ENCODE measurements around the gene SEL1L3.

Gene SEL1L3

DNA sequence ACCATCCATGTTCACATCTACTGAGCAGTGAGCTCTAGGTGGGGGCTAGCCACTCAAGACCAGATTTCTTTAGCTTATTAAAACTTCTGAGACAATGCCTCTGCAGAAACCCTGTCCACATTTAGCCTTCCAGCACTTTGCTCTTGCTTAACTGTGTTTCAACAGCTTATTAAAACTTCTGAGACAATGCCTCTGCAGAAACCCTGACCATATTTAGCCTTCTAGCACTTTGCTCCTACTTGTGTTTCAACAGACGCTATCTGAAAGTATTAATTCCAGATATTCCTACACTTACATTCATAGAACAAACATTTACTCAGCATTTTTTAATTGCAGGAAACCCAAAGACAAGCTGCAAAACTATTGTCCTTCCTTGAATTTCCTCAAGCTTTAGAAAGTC is 91.9 kb downstream of the SEL1L3 start:
- Histone ChIP-seq H2BK120ac (ENCODE audit: low read depth, low read length) (no peak overlapping the region), H3K4me1 (ENCODE audit: control insufficient read depth, insufficient read depth, low read depth, low read length) (no peaks in the 10 kb centered on the region), H2BK5ac (ENCODE audit: low read depth, low read length, poor library complexity, severe bottlenecking) (no peak overlapping the region), H3K4me3 (ENCODE audit: insufficient read depth in 1 of 2, low read depth in 1 of 2, low read length in 2 of 2) (no peak overlapping the region), H3K27me3 (ENCODE audit: control insufficient read depth in 1 of 2, insufficient read depth in 1 of 2, low read length in 2 of 2) (peaks cover 0 to 4% of the 10 kb centered on the region in 2 experiments), H2AFZ (ENCODE audit: low read depth, low read length) (no peak overlapping the region), H2BK15ac (ENCODE audit: low read depth, poor library complexity, severe bottlenecking) (no peak overlapping the region), H3K18ac (ENCODE audit: low read depth in 1 of 2, low read length in 2 of 2) (no peak overlapping the region), H4K91ac (ENCODE audit: low read length) (no peak overlapping the region), H3K9ac (ENCODE audit: low read length) (no peak overlapping the region), H2BK12ac (ENCODE audit: low read length in 2 of 2) (no peak overlapping the region), H3K79me1 (replicated peaks; ENCODE audit: low read length, poor library complexity, severe bottlenecking) (no peaks in the 10 kb centered on the region), H3K14ac (ENCODE audit: low read length in 2 of 2) (no peak overlapping the region), H3K9me3 (ENCODE audit: control insufficient read depth, low read length) (no peaks in the 10 kb centered on the region), H3K36me3 (ENCODE audit: control insufficient read depth in 1 of 2, insufficient read depth in 2 of 2, low read depth in 1 of 2, low read length in 2 of 2) (no peaks in the 10 kb centered on the region), H3K4me2 (ENCODE audit: low read length, poor library complexity, severe bottlenecking) (no peak overlapping the region), H3K27ac (ENCODE audit: low read length, poor library complexity, severe bottlenecking) (no peak overlapping the region), H3K4ac (ENCODE audit: low read depth in 1 of 2, low read length in 2 of 2) (no peak overlapping the region), H4K8ac (ENCODE audit: low read length) (no peak overlapping the region), H3K23ac (ENCODE audit: low read length in 2 of 2) (no peak overlapping the region), H2AK5ac (ENCODE audit: low read length, severe bottlenecking) (no peak overlapping the region)
- DNase-seq: no peak
- 94% methylated on average over 1 of the region's 1 CpG for WGBS

DNA sequence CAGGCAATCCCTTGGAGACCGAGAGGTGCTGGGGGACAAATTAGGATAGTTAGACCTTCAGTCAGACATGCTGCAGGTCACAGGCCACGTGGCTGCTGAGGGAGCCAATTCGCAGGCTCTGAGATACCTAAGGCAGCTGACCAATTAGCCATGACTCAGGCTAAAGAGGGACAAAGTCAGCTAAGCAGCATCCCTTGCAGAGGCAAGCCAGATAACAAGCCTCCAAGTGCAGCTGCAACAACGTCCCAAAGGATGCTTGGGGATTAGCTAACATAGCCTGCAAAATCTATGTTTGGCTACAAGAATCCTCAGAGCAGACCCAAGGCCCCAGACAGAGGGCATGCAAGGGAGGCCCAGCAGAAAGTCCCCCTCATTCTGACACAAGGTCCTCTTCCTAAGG is 93.5 kb downstream of the SEL1L3 start:
- no peaks in the 10 kb centered on the region for H3K9me3 ChIP-seq (ENCODE audit: control insufficient read depth, low read length)
- no peak overlapping the region for H2AK5ac ChIP-seq (ENCODE audit: low read length, severe bottlenecking)
- WGBS: 57% methylated on average over 4 of the region's 4 CpGs
- no peak overlapping the region for H3K9ac ChIP-seq (ENCODE audit: low read length)
- H3K79me1 ChIP-seq (replicated peaks; ENCODE audit: low read length, poor library complexity, severe bottlenecking): no peaks in the 10 kb centered on the region
- no peak overlapping the region for H3K23ac ChIP-seq (ENCODE audit: low read length in 2 of 2)
- no peak overlapping the region for H3K14ac ChIP-seq (ENCODE audit: low read length in 2 of 2)
- H2AFZ ChIP-seq (ENCODE audit: low read depth, low read length): no peak overlapping the region
- H3K27ac ChIP-seq (ENCODE audit: low read length, poor library complexity, severe bottlenecking): no peak overlapping the region
- H3K27me3 ChIP-seq (ENCODE audit: control insufficient read depth in 1 of 2, insufficient read depth in 1 of 2, low read length in 2 of 2): peaks cover 0 to 4% of the 10 kb centered on the region in 2 experiments
- H3K4me1 ChIP-seq (ENCODE audit: control insufficient read depth, insufficient read depth, low read depth, low read length): no peaks in the 10 kb centered on the region
- no peak overlapping the region for H3K18ac ChIP-seq (ENCODE audit: low read depth in 1 of 2, low read length in 2 of 2)
- no peak overlapping the region for H3K4me2 ChIP-seq (ENCODE audit: low read length, poor library complexity, severe bottlenecking)
- no peak overlapping the region for H2BK12ac ChIP-seq (ENCODE audit: low read length in 2 of 2)
- no peak overlapping the region for H2BK5ac ChIP-seq (ENCODE audit: low read depth, low read length, poor library complexity, severe bottlenecking)
- no peak overlapping the region for H4K91ac ChIP-seq (ENCODE audit: low read length)
- H3K36me3 ChIP-seq (ENCODE audit: control insufficient read depth in 1 of 2, insufficient read depth in 2 of 2, low read depth in 1 of 2, low read length in 2 of 2): peaks cover 0 to 3% of the 10 kb centered on the region in 2 experiments
- no peak overlapping the region for H3K4ac ChIP-seq (ENCODE audit: low read depth in 1 of 2, low read length in 2 of 2)
- no peak overlapping the region for H2BK120ac ChIP-seq (ENCODE audit: low read depth, low read length)
- H3K4me3 ChIP-seq (ENCODE audit: insufficient read depth in 1 of 2, low read depth in 1 of 2, low read length in 2 of 2): no peak overlapping the region
- H4K8ac ChIP-seq (ENCODE audit: low read length): no peak overlapping the region
- no peak overlapping the region for H2BK15ac ChIP-seq (ENCODE audit: low read depth, poor library complexity, severe bottlenecking)
- DNase-seq: no peak

DNA sequence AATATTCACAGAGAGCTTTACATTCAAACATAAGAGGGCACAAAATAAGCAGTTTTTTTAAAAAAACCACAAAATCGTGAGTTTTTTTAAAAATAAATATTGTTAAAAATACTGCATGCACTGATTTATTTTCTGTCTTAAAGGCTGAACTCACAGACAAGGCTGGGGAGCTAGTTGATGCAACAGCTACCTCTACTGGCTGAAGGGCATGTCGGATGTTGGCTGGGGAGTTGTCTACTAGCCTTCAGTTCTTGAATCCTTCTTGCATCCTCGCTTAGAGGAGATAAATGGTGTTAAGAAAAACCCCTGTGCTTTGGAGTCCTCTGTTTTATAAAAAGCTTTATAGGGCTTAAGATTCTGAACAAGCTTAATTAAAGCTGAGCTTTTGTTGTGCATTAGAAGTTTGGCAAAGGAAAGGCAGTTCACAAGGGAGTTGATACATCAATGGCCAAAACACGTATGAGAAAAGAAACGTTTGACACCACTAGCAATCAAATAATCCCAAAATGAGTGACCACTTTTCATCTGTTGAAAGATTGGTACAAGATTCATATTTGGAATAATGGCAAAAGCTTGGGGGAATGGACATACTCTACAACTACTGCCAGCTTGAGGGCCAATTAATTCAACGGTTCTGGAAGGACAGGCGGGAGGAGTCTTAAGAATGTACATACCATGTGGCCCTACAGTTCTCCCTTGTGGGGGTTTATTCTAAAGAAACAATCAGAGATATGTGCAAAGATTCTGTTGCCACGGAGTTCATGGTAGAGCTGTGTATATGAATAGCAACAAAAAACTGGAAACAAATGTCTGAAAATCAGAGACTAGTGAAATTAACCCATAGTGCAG is 94.7 kb downstream of the SEL1L3 start:
- no peaks in the 10 kb centered on the region for H3K79me1 ChIP-seq (replicated peaks; ENCODE audit: low read length, poor library complexity, severe bottlenecking)
- H3K4me3 ChIP-seq (ENCODE audit: insufficient read depth in 1 of 2, low read depth in 1 of 2, low read length in 2 of 2): no peak overlapping the region
- H3K23ac ChIP-seq (ENCODE audit: low read length in 2 of 2): no peak overlapping the region
- H2AK5ac ChIP-seq (ENCODE audit: low read length, severe bottlenecking): no peak overlapping the region
- H3K4me1 ChIP-seq (ENCODE audit: control insufficient read depth, insufficient read depth, low read depth, low read length): peaks cover 2% of the 10 kb centered on the region
- H2BK5ac ChIP-seq (ENCODE audit: low read depth, low read length, poor library complexity, severe bottlenecking): no peak overlapping the region
- H3K27ac ChIP-seq (ENCODE audit: low read length, poor library complexity, severe bottlenecking): no peak overlapping the region
- no peak overlapping the region for H3K14ac ChIP-seq (ENCODE audit: low read length in 2 of 2)
- no peak overlapping the region for H3K18ac ChIP-seq (ENCODE audit: low read depth in 1 of 2, low read length in 2 of 2)
- H3K27me3 ChIP-seq (ENCODE audit: control insufficient read depth in 1 of 2, insufficient read depth in 1 of 2, low read length in 2 of 2): peaks cover 0 to 10% of the 10 kb centered on the region in 2 experiments
- H3K36me3 ChIP-seq (ENCODE audit: control insufficient read depth in 1 of 2, insufficient read depth in 2 of 2, low read depth in 1 of 2, low read length in 2 of 2): peaks cover 0 to 3% of the 10 kb centered on the region in 2 experiments
- no peak overlapping the region for H4K8ac ChIP-seq (ENCODE audit: low read length)
- no peak overlapping the region for H2AFZ ChIP-seq (ENCODE audit: low read depth, low read length)
- H2BK120ac ChIP-seq (ENCODE audit: low read depth, low read length): no peak overlapping the region
- H3K9ac ChIP-seq (ENCODE audit: low read length): no peak overlapping the region
- no peak overlapping the region for H2BK12ac ChIP-seq (ENCODE audit: low read length in 2 of 2)
- no peak overlapping the region for H3K4ac ChIP-seq (ENCODE audit: low read depth in 1 of 2, low read length in 2 of 2)
- no peak overlapping the region for H2BK15ac ChIP-seq (ENCODE audit: low read depth, poor library complexity, severe bottlenecking)
- 70% methylated on average over 5 of the region's 8 CpGs for WGBS
- H3K4me2 ChIP-seq (ENCODE audit: low read length, poor library complexity, severe bottlenecking): no peak overlapping the region
- no peaks in the 10 kb centered on the region for H3K9me3 ChIP-seq (ENCODE audit: control insufficient read depth, low read length)
- peak; percentile 67 for DNase-seq
- H4K91ac ChIP-seq (ENCODE audit: low read length): no peak overlapping the region

DNA sequence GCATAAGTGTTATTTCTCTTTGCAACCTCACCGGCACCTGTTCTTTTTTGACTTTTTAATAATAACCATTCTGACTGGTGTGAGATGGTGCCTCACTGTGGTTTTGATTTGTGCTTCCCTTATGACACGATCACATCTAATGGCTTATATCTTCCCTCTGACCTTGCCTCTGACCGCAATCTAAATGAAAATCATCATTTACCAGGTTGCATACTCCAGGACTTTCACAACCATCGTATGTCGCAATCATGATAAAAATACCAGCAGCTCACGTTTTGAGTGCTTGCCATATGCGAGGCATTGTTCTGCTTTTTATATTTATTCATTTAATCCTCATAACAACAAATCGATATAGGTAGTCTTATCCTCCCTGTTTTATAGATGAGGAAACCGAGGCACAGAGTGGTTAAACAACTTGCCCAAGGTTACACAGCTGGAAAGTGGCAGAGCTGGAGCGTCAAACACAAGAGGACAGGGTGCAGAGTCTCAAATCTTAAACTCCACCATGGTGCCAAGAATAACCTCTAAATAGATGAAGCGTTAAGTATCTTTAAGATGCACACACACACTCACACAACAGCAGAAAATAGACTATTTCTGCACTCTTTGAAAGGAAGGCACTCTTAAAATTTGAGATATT is 102.2 kb downstream of the SEL1L3 start:
- no peak overlapping the region for H3K27ac ChIP-seq (ENCODE audit: low read length, poor library complexity, severe bottlenecking)
- H3K23ac ChIP-seq (ENCODE audit: low read length in 2 of 2): no peak overlapping the region
- no peak overlapping the region for H4K91ac ChIP-seq (ENCODE audit: low read length)
- no peak overlapping the region for H2AK5ac ChIP-seq (ENCODE audit: low read length, severe bottlenecking)
- no peak overlapping the region for H3K4me2 ChIP-seq (ENCODE audit: low read length, poor library complexity, severe bottlenecking)
- H3K18ac ChIP-seq (ENCODE audit: low read depth in 1 of 2, low read length in 2 of 2): no peak overlapping the region
- no peaks in the 10 kb centered on the region for H3K9me3 ChIP-seq (ENCODE audit: control insufficient read depth, low read length)
- DNase-seq: no peak
- no peak overlapping the region for H2BK120ac ChIP-seq (ENCODE audit: low read depth, low read length)
- no peak overlapping the region for H3K4ac ChIP-seq (ENCODE audit: low read depth in 1 of 2, low read length in 2 of 2)
- H3K4me1 ChIP-seq (ENCODE audit: control insufficient read depth, insufficient read depth, low read depth, low read length): peaks cover 4% of the 10 kb centered on the region
- no peak overlapping the region for H2BK15ac ChIP-seq (ENCODE audit: low read depth, poor library complexity, severe bottlenecking)
- WGBS: 93% methylated on average over 11 of the region's 11 CpGs
- no peak overlapping the region for H3K4me3 ChIP-seq (ENCODE audit: insufficient read depth in 1 of 2, low read depth in 1 of 2, low read length in 2 of 2)
- peaks cover 0 to 6% of the 10 kb centered on the region in 2 experiments for H3K27me3 ChIP-seq (ENCODE audit: control insufficient read depth in 1 of 2, insufficient read depth in 1 of 2, low read length in 2 of 2)
- no peaks in the 10 kb centered on the region for H3K79me1 ChIP-seq (replicated peaks; ENCODE audit: low read length, poor library complexity, severe bottlenecking)
- H2BK12ac ChIP-seq (ENCODE audit: low read length in 2 of 2): no peak overlapping the region
- no peak overlapping the region for H2BK5ac ChIP-seq (ENCODE audit: low read depth, low read length, poor library complexity, severe bottlenecking)
- no peak overlapping the region for H4K8ac ChIP-seq (ENCODE audit: low read length)
- no peak overlapping the region for H2AFZ ChIP-seq (ENCODE audit: low read depth, low read length)
- no peak overlapping the region for H3K14ac ChIP-seq (ENCODE audit: low read length in 2 of 2)
- peaks cover 0 to 3% of the 10 kb centered on the region in 2 experiments for H3K36me3 ChIP-seq (ENCODE audit: control insufficient read depth in 1 of 2, insufficient read depth in 2 of 2, low read depth in 1 of 2, low read length in 2 of 2)
- H3K9ac ChIP-seq (ENCODE audit: low read length): no peak overlapping the region

Measured in mesenchymal stem cell (in vitro differentiated cells and primary cell).